HepG2 (cell line): ENCODE measurements around the gene CABLES2. TPM values are rescaled to one million over a fixed set of nuclear protein-coding genes. Genes with fewer than 3 reads are reported as not detected.

Experiments used
- ELF1 ChIP-seq: sonication (generic); formaldehyde crosslinking; IDR thresholded peaks from 2 replicates; pipeline ENCODE4 v1.4.0; 2020; ENCODE audit warnings: missing genetic modification reagents
- HOXD1 ChIP-seq: sonication (generic); formaldehyde crosslinking; IDR thresholded peaks from 2 replicates; pipeline ENCODE4 v1.5.0; 2020; ENCODE audit warnings: missing genetic modification reagents
- KLF15 ChIP-seq: sonication (generic); formaldehyde crosslinking; IDR thresholded peaks from 2 replicates; pipeline ENCODE4 v1.8.1; 2023; ENCODE audit warnings: borderline replicate concordance, mild to moderate bottlenecking, inconsistent platforms, missing genetic modification reagents, mixed read lengths
- NFATC3 ChIP-seq: sonication (generic); formaldehyde crosslinking; IDR thresholded peaks from 2 replicates; pipeline ENCODE4 v1.5.1; 2020; ENCODE audit warnings: mild to moderate bottlenecking, missing genetic modification reagents
- NFKB2 ChIP-seq: sonication (generic); formaldehyde crosslinking; IDR thresholded peaks from 2 replicates; pipeline ENCODE4 v1.4.0; 2020; ENCODE audit warnings: missing genetic modification reagents, borderline replicate concordance
- PLRG1 ChIP-seq: fragments of 450-650 bp; conservative IDR thresholded peaks from 2 replicates; pipeline ENCODE4 v1.6.1; 2016
- RAD21 ChIP-seq: fragments of 450-650 bp; formaldehyde crosslinking; IDR thresholded peaks from 2 replicates; pipeline ENCODE4 v1.5.0; 2020; ENCODE audit warnings: mild to moderate bottlenecking
- TAF1 ChIP-seq: sonication (generic); formaldehyde crosslinking; IDR thresholded peaks from 2 replicates; pipeline ENCODE4 v1.4.0; 2020; ENCODE audit warnings: missing genetic modification reagents
- TCF12 ChIP-seq, 2 experiments: fragments of 450-650 bp in 1 of 2; sonication (generic) in 1 of 2; formaldehyde crosslinking in 1 of 2; IDR thresholded peaks; 2 replicates each; pipeline versions ENCODE4 v1.6.1 to v1.8.0; 2017 to 2022; ENCODE audit warnings: antibody characterized with exemption in 1 of 2, mild to moderate bottlenecking in 1 of 2, missing genetic modification reagents in 1 of 2, moderate library complexity in 1 of 2
- ZC3H13 ChIP-seq: sonication (generic); formaldehyde crosslinking; IDR thresholded peaks from 2 replicates; pipeline ENCODE4 v1.8.1; 2023; ENCODE audit warnings: mild to moderate bottlenecking, missing genetic modification reagents, moderate library complexity
- ZNF24 ChIP-seq: fragments of 450-650 bp; IDR thresholded peaks from 2 replicates; pipeline ENCODE4 v1.6.1; 2017; ENCODE audit warnings: antibody characterized with exemption, mild to moderate bottlenecking
- ZNF253 ChIP-seq: sonication (generic); formaldehyde crosslinking; IDR thresholded peaks from 2 replicates; pipeline ENCODE4 v1.8.0; 2022; ENCODE audit warnings: mild to moderate bottlenecking, missing genetic modification reagents, borderline replicate concordance
- ZNF660 ChIP-seq: sonication (generic); formaldehyde crosslinking; IDR thresholded peaks from 2 replicates; pipeline ENCODE4 v1.5.1; 2020; ENCODE audit warnings: mild to moderate bottlenecking, low read depth, missing genetic modification reagents, borderline replicate concordance
- ZNF747 ChIP-seq: sonication (generic); formaldehyde crosslinking; IDR thresholded peaks from 2 replicates; pipeline ENCODE4 v1.8.1; 2023; ENCODE audit warnings: missing genetic modification reagents, mild to moderate bottlenecking, borderline replicate concordance
- ZNF772 ChIP-seq: sonication (generic); formaldehyde crosslinking; IDR thresholded peaks from 2 replicates; pipeline ENCODE4 v1.5.0; 2020; ENCODE audit warnings: mild to moderate bottlenecking, missing genetic modification reagents
- ZSCAN21 ChIP-seq: sonication (generic); formaldehyde crosslinking; IDR thresholded peaks from 2 replicates; pipeline ENCODE4 v1.8.0; 2022; ENCODE audit warnings: mild to moderate bottlenecking, missing genetic modification reagents, moderate library complexity, borderline replicate concordance
- ZSCAN25 ChIP-seq: sonication (generic); formaldehyde crosslinking; IDR thresholded peaks from 2 replicates; pipeline ENCODE4 v1.8.0; 2022; ENCODE audit warnings: mild to moderate bottlenecking, missing genetic modification reagents
- polyA plus RNA-seq, 8 experiments: library from polyadenylated mRNA; depleted of rRNA in 3 of 8; stranded (reverse) in 7 of 8; unstranded in 1 of 8; fragments of >200 nt; fragmentation: Illumina TruSeq in 4 of 8; extraction: Trizol in 4 of 8; gene quantifications; 2 replicates each; pipeline versions ENCODE4 v1.2.1 to v1.2.3, GENCODE V29; 2011 to 2016; ENCODE audit warnings: low read depth in 4 of 8, missing spikeins in 1 of 8, mixed read lengths in 1 of 8; ENCODE audit not compliant: insufficient read depth in 1 of 8
- total RNA-seq, 5 experiments: library from RNA; depleted of rRNA; stranded (reverse); fragments of >200 nt; fragmentation: Illumina TruSeq; extraction: Trizol; gene quantifications; 2 replicates each; pipeline ENCODE4 v1.2.3, GENCODE V29; 2016; ENCODE audit warnings: low read depth in 1 of 5
- TF ChIP-seq, protein P1 (sequence below): sonication (generic); formaldehyde crosslinking; IDR thresholded peaks from 2 replicates; pipeline ENCODE4; 2020; ENCODE audit warnings: missing genetic modification reagents, mild to moderate bottlenecking, borderline replicate concordance
- TF ChIP-seq, protein P2 (sequence below): sonication (generic); formaldehyde crosslinking; IDR thresholded peaks from 2 replicates; pipeline ENCODE4 v1.5.0; 2020; ENCODE audit warnings: mild to moderate bottlenecking, missing genetic modification reagents, borderline replicate concordance
- TF ChIP-seq, protein P3 (sequence below): sonication (generic); formaldehyde crosslinking; IDR thresholded peaks from 2 replicates; pipeline ENCODE4 v1.4.0; 2020; ENCODE audit warnings: mild to moderate bottlenecking, missing genetic modification reagents
- TF ChIP-seq, protein P4 (sequence below): sonication (generic); formaldehyde crosslinking; IDR thresholded peaks from 2 replicates; pipeline ENCODE4 v1.4.0; 2020; ENCODE audit warnings: mild to moderate bottlenecking, missing genetic modification reagents

CABLES2 gene
- total and polyA plus RNA-seq, 2 of the 13 experiments (the other 11 are each of a cell fraction or from before 2014, with no cell fraction given): 5.2 to 9.7 TPM

DNA sequence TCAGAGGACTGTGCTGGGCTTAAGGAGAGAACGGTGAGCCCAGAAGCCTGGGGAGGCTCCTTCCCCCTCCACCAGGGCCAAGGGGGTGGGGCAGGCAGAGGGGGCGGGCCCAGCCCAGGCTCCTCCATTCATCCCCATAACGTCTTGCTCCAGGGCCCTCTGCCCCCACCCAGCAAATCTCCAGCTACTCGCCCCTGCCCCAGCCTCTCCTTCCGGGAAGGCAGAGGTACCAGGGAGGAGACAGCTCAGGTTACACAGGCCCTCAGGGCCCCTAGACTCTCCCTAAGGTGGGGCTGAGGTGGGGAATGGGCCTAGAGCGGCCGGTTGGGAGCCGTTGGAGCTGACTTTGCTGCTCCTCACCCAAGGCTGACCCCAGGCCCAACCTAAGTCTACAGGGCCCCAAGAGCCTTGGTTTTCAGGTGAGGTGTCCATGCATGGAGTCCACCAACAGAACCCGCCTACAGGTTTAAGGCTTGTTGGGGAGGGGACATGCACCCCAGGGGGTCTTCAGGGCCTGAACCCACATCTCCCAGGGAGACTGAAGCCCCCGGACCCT is 41.2 kb downstream of the CABLES2 start (continued):
- TF ChIP-seq, protein P1, sequence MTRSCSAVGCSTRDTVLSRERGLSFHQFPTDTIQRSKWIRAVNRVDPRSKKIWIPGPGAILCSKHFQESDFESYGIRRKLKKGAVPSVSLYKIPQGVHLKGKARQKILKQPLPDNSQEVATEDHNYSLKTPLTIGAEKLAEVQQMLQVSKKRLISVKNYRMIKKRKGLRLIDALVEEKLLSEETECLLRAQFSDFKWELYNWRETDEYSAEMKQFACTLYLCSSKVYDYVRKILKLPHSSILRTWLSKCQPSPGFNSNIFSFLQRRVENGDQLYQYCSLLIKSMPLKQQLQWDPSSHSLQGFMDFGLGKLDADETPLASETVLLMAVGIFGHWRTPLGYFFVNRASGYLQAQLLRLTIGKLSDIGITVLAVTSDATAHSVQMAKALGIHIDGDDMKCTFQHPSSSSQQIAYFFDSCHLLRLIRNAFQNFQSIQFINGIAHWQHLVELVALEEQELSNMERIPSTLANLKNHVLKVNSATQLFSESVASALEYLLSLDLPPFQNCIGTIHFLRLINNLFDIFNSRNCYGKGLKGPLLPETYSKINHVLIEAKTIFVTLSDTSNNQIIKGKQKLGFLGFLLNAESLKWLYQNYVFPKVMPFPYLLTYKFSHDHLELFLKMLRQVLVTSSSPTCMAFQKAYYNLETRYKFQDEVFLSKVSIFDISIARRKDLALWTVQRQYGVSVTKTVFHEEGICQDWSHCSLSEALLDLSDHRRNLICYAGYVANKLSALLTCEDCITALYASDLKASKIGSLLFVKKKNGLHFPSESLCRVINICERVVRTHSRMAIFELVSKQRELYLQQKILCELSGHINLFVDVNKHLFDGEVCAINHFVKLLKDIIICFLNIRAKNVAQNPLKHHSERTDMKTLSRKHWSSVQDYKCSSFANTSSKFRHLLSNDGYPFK (CRISPR knock-in tag): 0 out of 2 replicates have a peak, but pooled peaks have one; percentile 33
- TF ChIP-seq NFATC3 (CRISPR knock-in tag) (no peak), TAF1 (CRISPR knock-in tag) (peak; percentile 1; the same call in 1 of the 2 replicates), ZNF253 (peak; percentile 14; the same call in 1 of the 2 replicates), ZNF660 (CRISPR knock-in tag) (0 out of 2 replicates have a peak, but pooled peaks have one; percentile 43), ZNF772 (CRISPR knock-in tag) (0 out of 2 replicates have a peak, but pooled peaks have one; percentile 45), ELF1 (CRISPR knock-in tag) (peak; percentile 40; the same call in 1 of the 2 replicates), ZSCAN21 (0 out of 2 replicates have a peak, but pooled peaks have one; percentile 7), ZC3H13 (CRISPR knock-in tag) (peak; percentile 54; the same call in 1 of the 2 replicates), RAD21 (peak; percentile 19; the same call in 1 of the 2 replicates), ZNF747 (peak; percentile 53; the same call in 1 of the 2 replicates), HOXD1 (CRISPR knock-in tag) (no peak), ZSCAN25 (CRISPR knock-in tag) (0 out of 2 replicates have a peak, but pooled peaks have one; percentile 30), ZNF24 (no peak), NFKB2 (CRISPR knock-in tag) (peak; percentile 18; the same call in 1 of the 2 replicates), KLF15 (0 out of 2 replicates have a peak, but pooled peaks have one; percentile 72), PLRG1 (no peak), TCF12 (IDR thresholded peaks at IDR 0.05) (no peak), TCF12 (CRISPR knock-in tag; IDR thresholded peaks at IDR 0.05) (peak; percentile 6; the same call in 1 of the 2 replicates)
- TF ChIP-seq, protein P2, sequence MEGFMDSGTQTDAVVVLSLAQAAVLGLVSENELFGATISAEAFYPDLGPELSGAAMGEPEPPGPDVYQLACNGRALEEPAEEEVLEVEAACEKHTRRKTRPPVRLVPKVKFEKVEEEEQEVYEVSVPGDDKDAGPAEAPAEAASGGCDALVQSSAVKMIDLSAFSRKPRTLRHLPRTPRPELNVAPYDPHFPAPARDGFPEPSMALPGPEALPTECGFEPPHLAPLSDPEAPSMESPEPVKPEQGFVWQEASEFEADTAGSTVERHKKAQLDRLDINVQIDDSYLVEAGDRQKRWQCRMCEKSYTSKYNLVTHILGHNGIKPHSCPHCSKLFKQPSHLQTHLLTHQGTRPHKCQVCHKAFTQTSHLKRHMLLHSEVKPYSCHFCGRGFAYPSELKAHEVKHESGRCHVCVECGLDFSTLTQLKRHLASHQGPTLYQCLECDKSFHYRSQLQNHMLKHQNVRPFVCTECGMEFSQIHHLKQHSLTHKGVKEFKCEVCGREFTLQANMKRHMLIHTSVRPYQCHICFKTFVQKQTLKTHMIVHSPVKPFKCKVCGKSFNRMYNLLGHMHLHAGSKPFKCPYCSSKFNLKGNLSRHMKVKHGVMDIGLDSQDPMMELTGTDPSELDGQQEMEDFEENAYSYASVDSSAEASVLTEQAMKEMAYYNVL (CRISPR knock-in tag): peak; percentile 19; the same call in 1 of the 2 replicates
- TF ChIP-seq, protein P3, sequence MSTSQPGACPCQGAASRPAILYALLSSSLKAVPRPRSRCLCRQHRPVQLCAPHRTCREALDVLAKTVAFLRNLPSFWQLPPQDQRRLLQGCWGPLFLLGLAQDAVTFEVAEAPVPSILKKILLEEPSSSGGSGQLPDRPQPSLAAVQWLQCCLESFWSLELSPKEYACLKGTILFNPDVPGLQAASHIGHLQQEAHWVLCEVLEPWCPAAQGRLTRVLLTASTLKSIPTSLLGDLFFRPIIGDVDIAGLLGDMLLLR (CRISPR knock-in tag): 0 out of 2 replicates have a peak, but pooled peaks have one; percentile 28
- TF ChIP-seq, protein P4, sequence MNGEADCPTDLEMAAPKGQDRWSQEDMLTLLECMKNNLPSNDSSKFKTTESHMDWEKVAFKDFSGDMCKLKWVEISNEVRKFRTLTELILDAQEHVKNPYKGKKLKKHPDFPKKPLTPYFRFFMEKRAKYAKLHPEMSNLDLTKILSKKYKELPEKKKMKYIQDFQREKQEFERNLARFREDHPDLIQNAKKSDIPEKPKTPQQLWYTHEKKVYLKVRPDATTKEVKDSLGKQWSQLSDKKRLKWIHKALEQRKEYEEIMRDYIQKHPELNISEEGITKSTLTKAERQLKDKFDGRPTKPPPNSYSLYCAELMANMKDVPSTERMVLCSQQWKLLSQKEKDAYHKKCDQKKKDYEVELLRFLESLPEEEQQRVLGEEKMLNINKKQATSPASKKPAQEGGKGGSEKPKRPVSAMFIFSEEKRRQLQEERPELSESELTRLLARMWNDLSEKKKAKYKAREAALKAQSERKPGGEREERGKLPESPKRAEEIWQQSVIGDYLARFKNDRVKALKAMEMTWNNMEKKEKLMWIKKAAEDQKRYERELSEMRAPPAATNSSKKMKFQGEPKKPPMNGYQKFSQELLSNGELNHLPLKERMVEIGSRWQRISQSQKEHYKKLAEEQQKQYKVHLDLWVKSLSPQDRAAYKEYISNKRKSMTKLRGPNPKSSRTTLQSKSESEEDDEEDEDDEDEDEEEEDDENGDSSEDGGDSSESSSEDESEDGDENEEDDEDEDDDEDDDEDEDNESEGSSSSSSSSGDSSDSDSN (CRISPR knock-in tag): no peak
